Activated T-cell treated with anti-CD3 and anti-CD28 coated beads, Interleukin-2, amount 50 U/mL, for 1 hour (primary cell): ENCODE measurements around the gene LRRC70.
"Not testable (repeated sequence)": the region's sequence is repeated elsewhere in the genome, so short reads cannot be mapped to it uniquely, and the experiment has no call there.

Source experiments
- DNase-seq: peaks from one replicate; pipeline ENCODE4 v3.0.0-alpha.2; 2020

LRRC70 gene

GRCh38 chr5:62578540-62578939, at the start of gene LRRC70:
TSS of gene LRRC70 (plus strand) at chr5:62578819. CDS start at chr5:62579439, 620 bp downstream.
- DNase-seq, result no peak

GRCh38 chr5:62533597-62533996, 45.0 kb upstream of the LRRC70 start:
- no peak for DNase-seq

GRCh38 chr5:62534461-62535236, 44.0 kb upstream of the LRRC70 start:
- DNase-seq, result no peak

GRCh38 chr5:62536232-62536631, 42.4 kb upstream of the LRRC70 start:
- DNase-seq, result no peak

GRCh38 chr5:62536783-62537182, 41.8 kb upstream of the LRRC70 start:
- DNase-seq, result no peak

- no peak for DNase-seq
Observed at GRCh38 chr5:62538017-62538942, 40.3 kb upstream of the LRRC70 start.

- DNase-seq, result no peak
Observed at GRCh38 chr5:62542720-62543119, 35.9 kb upstream of the LRRC70 start.

GRCh38 chr5:62547945-62548630, 30.5 kb upstream of the LRRC70 start:
- no peak for DNase-seq

GRCh38 chr5:62550103-62550502, 28.5 kb upstream of the LRRC70 start:
- no peak for DNase-seq

GRCh38 chr5:62555930-62556329, 22.7 kb upstream of the LRRC70 start:
- no peak for DNase-seq

GRCh38 chr5:62558941-62559340, 19.7 kb upstream of the LRRC70 start:
- DNase-seq, result no peak

GRCh38 chr5:62560786-62561185, 17.8 kb upstream of the LRRC70 start:
- no peak for DNase-seq

GRCh38 chr5:62561896-62562295, 16.7 kb upstream of the LRRC70 start:
- DNase-seq, result no peak

GRCh38 chr5:62562867-62563266, 15.8 kb upstream of the LRRC70 start:
- DNase-seq, result no peak

GRCh38 chr5:62564101-62564500, 14.5 kb upstream of the LRRC70 start:
- no peak for DNase-seq

GRCh38 chr5:62565740-62566139, 12.9 kb upstream of the LRRC70 start:
- DNase-seq, result not testable (repeated sequence)

- no peak for DNase-seq
Observed at GRCh38 chr5:62568143-62568542, 10.5 kb upstream of the LRRC70 start.

- DNase-seq, result no peak
Observed at GRCh38 chr5:62568800-62569432, 9.7 kb upstream of the LRRC70 start.

- no peak for DNase-seq
Observed at GRCh38 chr5:62569470-62569869, 9.1 kb upstream of the LRRC70 start.

- no peak for DNase-seq
Observed at GRCh38 chr5:62572918-62573514, 5.6 kb upstream of the LRRC70 start.

GRCh38 chr5:62574599-62574998, 4.0 kb upstream of the LRRC70 start:
- no peak for DNase-seq

GRCh38 chr5:62575066-62575465, 3.6 kb upstream of the LRRC70 start:
- DNase-seq, result no peak
